MM.1S (cell line): ENCODE results near the gene ANKRD65.
A peak's percentile ranks its signal among the peaks of the same experiment; 100 is the strongest.
"Not testable (repeated sequence)": the region's sequence is repeated elsewhere in the genome, so short reads cannot be mapped to it uniquely, and the experiment has no call there.

Experiments used
- DNase-seq: peaks from one replicate; pipeline ENCODE4 v3.0.0-alpha.2; 2015
- H2AFZ ChIP-seq: fragments of 300-600 bp; sonication (generic); 2 replicates; pipeline ENCODE4 v1.6.0; 2016; ENCODE audit warnings: antibody characterized with exemption, low read length
- H3F3A ChIP-seq: fragments of 300-600 bp; sonication (generic); 2 replicates; pipeline ENCODE4 v1.6.1; 2016; ENCODE audit warnings: mild to moderate bottlenecking, antibody characterized with exemption, low read length, moderate library complexity, mixed read lengths; ENCODE audit not compliant: insufficient read depth
- H3K27ac ChIP-seq: fragments of 300-600 bp; sonication (generic); 2 replicates; pipeline ENCODE4 v1.5.1; 2016; ENCODE audit warnings: mild to moderate bottlenecking, low read length
- H3K27me3 ChIP-seq: fragments of 300-600 bp; sonication (generic); replicated peaks from 2 replicates; pipeline ENCODE4 v1.6.0; 2016; ENCODE audit warnings: low read length; ENCODE audit not compliant: insufficient read depth
- H3K36me3 ChIP-seq: fragments of 300-600 bp; sonication (generic); replicated peaks from 2 replicates; pipeline ENCODE4 v1.6.1; 2016; ENCODE audit warnings: mild to moderate bottlenecking, low read length, mixed read lengths; ENCODE audit not compliant: insufficient read depth
- H3K4me1 ChIP-seq: fragments of 300-600 bp; sonication (generic); 2 replicates; pipeline ENCODE4 v1.6.1; 2016; ENCODE audit warnings: low read length, mixed read lengths
- H3K4me2 ChIP-seq: fragments of 300-600 bp; sonication (generic); 2 replicates; pipeline ENCODE4 v1.6.0; 2016; ENCODE audit warnings: low read depth, low read length
- H3K4me3 ChIP-seq: fragments of 300-600 bp; sonication (generic); 2 replicates; pipeline ENCODE4 v1.5.1; 2016; ENCODE audit warnings: low read length, mixed read lengths
- H3K79me2 ChIP-seq: fragments of 300-600 bp; sonication (generic); 2 replicates; pipeline ENCODE4 v1.6.1; 2016; ENCODE audit warnings: mixed run types, low read length, mixed read lengths
- H3K9ac ChIP-seq: fragments of 300-600 bp; sonication (generic); 2 replicates; pipeline ENCODE4 v1.6.1; 2016; ENCODE audit warnings: low read length, mixed read lengths
- H3K9me2 ChIP-seq: fragments of 300-600 bp; sonication (generic); replicated peaks from 2 replicates; pipeline ENCODE4 v1.6.1; 2016; ENCODE audit warnings: mild to moderate bottlenecking, low read length, mixed read lengths; ENCODE audit not compliant: insufficient read depth
- H3K9me3 ChIP-seq: fragments of 300-600 bp; sonication (generic); replicated peaks from 2 replicates; pipeline ENCODE4 v1.6.1; 2016; ENCODE audit warnings: mild to moderate bottlenecking, low read length, mixed read lengths; ENCODE audit not compliant: insufficient read depth
- H4K20me1 ChIP-seq: fragments of 300-600 bp; sonication (generic); 2 replicates; pipeline ENCODE4 v1.6.1; 2016; ENCODE audit warnings: mild to moderate bottlenecking, low read length, moderate library complexity, mixed read lengths; ENCODE audit not compliant: insufficient read depth
- EZH2 ChIP-seq: fragments of 300-600 bp; sonication (generic); optimal IDR thresholded peaks from 2 replicates; pipeline ENCODE3; 2017; ENCODE audit warnings: low read depth, mild to moderate bottlenecking, antibody characterized with exemption, low read length, mixed read lengths
- EZH2phosphoT487 ChIP-seq: fragments of 300-600 bp; sonication (generic); IDR thresholded peaks from 2 replicates; pipeline ENCODE4 v1.6.1; 2018; ENCODE audit warnings: antibody characterized with exemption, low read length
- TF ChIP-seq, protein P1 (sequence below): fragments of 300-600 bp; sonication (generic); IDR thresholded peaks from 2 replicates; pipeline ENCODE4 v1.5.1; 2016; ENCODE audit warnings: antibody characterized with exemption, low read length, mixed read lengths

Gene ANKRD65

DNA sequence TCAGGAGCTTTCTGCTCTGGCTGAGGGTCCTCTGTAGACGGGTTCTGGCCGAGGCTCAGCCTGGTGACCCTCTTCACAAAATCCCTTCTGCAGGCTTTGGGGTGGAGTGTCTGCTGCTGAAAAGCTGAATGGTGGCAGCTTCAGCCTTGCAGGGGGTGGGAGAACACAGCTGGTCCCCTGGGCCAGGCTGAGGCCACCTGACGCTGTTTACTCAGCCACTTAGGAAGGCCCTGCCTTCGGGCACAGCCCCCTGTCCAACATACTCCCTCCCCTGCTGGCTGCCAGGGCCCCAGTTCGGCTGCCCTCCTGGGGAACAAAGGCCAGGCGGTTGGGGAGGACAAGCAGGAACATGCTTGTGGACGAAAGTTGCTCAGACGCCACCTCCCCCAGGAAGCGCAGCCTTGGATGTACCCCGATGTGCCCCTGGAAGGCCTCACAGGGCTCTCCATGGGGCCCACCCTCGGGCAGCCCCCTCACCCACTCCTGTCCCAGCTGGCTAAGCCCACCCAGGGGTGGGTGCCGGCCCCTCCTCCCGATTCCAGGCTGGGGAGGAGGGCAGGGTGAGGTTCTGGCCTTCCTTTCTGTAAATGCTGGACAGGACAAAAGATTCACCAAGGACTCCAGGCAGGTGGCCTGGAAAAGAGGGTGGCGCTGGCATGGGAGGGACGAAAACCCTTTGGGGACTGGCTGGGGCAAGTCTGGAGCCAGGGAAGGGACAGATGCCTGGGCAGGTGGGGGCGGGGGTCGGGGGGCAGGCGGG, at the start of gene ANKRD65:
Gene ANKRD65, minus strand, starts transcription at position 130 of the 760 bp plus-strand sequence. CDS start 271 bp downstream, outside the sequence.
- no peaks in the 10 kb centered on the region for H3K9me3 ChIP-seq
- no peak within 1 kb of the TSS for H3K4me2 ChIP-seq
- peaks cover 8% of the 10 kb centered on the region for H3K4me1 ChIP-seq
- H3K4me3 ChIP-seq: no peak within 1 kb of the TSS
- no peaks in the 10 kb centered on the region for H4K20me1 ChIP-seq
- H3K36me3 ChIP-seq: no peaks in the 10 kb centered on the region
- H3K9me2 ChIP-seq: no peaks in the 10 kb centered on the region
- no peak within 1 kb of the TSS for H2AFZ ChIP-seq
- H3K79me2 ChIP-seq: no peaks in the 10 kb centered on the region
- TF ChIP-seq EZH2phosphoT487 (no peak), EZH2 (no peak)
- TF ChIP-seq, protein P1, sequence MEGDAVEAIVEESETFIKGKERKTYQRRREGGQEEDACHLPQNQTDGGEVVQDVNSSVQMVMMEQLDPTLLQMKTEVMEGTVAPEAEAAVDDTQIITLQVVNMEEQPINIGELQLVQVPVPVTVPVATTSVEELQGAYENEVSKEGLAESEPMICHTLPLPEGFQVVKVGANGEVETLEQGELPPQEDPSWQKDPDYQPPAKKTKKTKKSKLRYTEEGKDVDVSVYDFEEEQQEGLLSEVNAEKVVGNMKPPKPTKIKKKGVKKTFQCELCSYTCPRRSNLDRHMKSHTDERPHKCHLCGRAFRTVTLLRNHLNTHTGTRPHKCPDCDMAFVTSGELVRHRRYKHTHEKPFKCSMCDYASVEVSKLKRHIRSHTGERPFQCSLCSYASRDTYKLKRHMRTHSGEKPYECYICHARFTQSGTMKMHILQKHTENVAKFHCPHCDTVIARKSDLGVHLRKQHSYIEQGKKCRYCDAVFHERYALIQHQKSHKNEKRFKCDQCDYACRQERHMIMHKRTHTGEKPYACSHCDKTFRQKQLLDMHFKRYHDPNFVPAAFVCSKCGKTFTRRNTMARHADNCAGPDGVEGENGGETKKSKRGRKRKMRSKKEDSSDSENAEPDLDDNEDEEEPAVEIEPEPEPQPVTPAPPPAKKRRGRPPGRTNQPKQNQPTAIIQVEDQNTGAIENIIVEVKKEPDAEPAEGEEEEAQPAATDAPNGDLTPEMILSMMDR: no peak
- H3F3A ChIP-seq: no peaks in the 10 kb centered on the region
- no peak for DNase-seq
- H3K9ac ChIP-seq: no peak within 1 kb of the TSS
- H3K27me3 ChIP-seq: peaks cover 19% of the 10 kb centered on the region
- H3K27ac ChIP-seq: no peak within 1 kb of the TSS

DNA sequence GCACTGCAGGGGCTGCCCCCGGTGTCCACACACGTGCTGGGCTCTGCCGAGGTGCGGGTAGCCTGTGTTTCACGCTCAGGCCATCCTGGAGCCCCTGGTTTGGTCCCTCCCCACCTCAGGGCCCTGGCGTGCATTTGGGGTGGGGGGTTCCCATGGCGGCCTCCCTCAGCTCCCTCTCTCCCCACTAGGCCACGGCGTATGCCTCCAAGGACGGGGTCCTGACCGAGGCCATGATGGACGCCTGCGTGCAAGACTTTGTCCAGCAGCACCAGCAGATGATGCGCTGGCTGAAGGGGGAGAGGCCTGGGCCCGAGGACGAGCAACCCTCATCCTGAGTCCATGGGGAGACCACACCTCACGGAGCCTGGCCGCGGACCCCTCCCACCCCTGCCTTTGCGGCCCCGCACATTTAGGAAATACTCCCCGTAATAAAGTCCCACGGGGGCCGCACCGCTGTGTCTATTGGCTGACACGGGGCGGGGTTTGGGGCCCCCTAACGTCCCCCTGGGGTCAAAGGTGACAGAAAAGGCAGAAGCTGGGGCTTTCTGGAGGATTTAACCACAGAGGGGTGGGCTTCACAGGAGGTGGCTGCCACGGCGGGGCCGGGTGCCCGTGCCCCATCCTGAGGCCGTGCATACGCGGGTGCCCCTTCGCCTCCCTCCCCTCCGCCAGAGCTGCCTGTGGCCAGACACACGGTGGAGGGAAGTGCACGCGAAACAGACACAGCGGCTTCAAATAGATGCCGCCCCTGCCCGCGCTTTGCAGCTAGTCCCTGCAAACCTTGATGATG, 47.3 kb upstream of the ANKRD65 start:
- H3F3A ChIP-seq: peaks cover 11% of the 10 kb centered on the region
- not testable (repeated sequence) for H3K27me3 ChIP-seq, H2AFZ ChIP-seq, DNase-seq, H3K9ac ChIP-seq, H3K9me3 ChIP-seq, H3K27ac ChIP-seq, H3K9me2 ChIP-seq, H3K36me3 ChIP-seq, H4K20me1 ChIP-seq, H3K4me1 ChIP-seq, H3K4me2 ChIP-seq, H3K4me3 ChIP-seq
- H3K79me2 ChIP-seq: peaks cover 37% of the 10 kb centered on the region

DNA sequence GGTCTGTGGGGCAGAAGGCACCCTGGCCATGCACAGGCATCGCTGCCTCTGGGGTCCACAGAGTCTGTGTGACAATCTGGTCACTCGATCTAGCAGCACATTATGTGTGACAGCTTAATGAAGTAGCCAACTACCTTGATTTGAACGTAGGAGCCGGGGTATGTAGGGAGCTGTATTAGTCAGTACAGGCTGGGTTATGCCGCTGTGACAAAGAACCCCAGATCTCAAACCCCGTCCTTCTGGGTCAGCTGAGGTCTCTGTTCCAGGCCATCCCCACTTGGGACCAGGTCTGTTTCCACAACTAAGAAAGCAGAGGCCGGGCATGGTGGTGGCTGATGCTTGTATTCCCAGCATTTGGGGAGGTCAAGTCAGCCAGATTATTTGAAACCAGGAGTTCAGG, 42.2 kb upstream of the ANKRD65 start:
- Histone ChIP-seq H3K9me2 (no peaks in the 10 kb centered on the region), H3K4me3 (peak overlapping the region; percentile 68), H3K36me3 (no peaks in the 10 kb centered on the region), H3K27ac (peak overlapping the region; percentile 88; the same call in 1 of the 2 replicates), H3K4me2 (peak overlapping the region; percentile 96), H3K79me2 (peaks cover 29% of the 10 kb centered on the region), H2AFZ (no peak overlapping the region; the same call in 1 of the 2 replicates), H3F3A (peaks cover 13% of the 10 kb centered on the region; the same call in 1 of the 2 replicates), H3K9ac (peak overlapping the region; percentile 77; the same call in 1 of the 2 replicates), H3K9me3 (no peaks in the 10 kb centered on the region), H4K20me1 (no peaks in the 10 kb centered on the region), H3K4me1 (peaks cover 9% of the 10 kb centered on the region; the same call in 1 of the 2 replicates), H3K27me3 (peaks cover 5% of the 10 kb centered on the region)
- DNase-seq: no peak
- no peak for TF ChIP-seq EZH2phosphoT487
- TF ChIP-seq EZH2: no peak
- TF ChIP-seq, protein P1: no peak
